Right lobe of liver (tissue), 4 donors: ENCODE results near the gene OR10A2.

Source experiments
- POLR2A ChIP-seq: fragments of 450-650 bp; IDR thresholded peaks from one replicate; pipeline ENCODE4 v1.6.1; 2017; ENCODE audit warnings: antibody characterized with exemption, mild to moderate bottlenecking
- TF ChIP-seq, protein P1 (sequence below), 4 donors: fragments of 200-600 bp in 3 of 4; fragments of 450-650 bp in 1 of 4; IDR thresholded peaks; one replicate each; pipeline versions ENCODE4 v1.5.1 to v1.8.0; 2016 to 2022; ENCODE audit warnings: antibody characterized with exemption in 4 of 4, mild to moderate bottlenecking in 2 of 4
- donor health status: DM: no; HTN: no; CAD: no.
- donor health status: DM: no; HTN: no; CAD: no.
- donor health status: DM: no; HTN: yes; CAD: no.

DNA sequence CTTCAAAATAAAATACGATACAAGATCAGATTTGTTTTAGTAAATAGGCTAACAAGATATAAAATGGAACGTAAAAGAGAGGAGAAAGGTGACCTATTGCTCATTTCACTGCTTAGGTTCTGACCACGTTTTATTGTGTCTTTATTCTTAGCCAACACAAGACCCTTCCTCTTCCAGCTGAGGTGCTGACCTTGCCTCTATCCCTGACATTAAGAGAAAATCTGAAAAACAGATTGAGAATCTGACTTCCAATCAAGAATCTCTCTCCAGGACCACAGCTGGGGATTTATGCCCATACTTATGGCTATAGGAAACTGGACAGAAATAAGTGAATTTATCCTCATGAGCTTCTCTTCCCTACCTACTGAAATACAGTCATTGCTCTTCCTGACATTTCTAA, 17.5 kb upstream of the OR10A2 start, which contains the start of gene OR10A5:
- TF ChIP-seq POLR2A: no peak
- TF ChIP-seq, protein P1, sequence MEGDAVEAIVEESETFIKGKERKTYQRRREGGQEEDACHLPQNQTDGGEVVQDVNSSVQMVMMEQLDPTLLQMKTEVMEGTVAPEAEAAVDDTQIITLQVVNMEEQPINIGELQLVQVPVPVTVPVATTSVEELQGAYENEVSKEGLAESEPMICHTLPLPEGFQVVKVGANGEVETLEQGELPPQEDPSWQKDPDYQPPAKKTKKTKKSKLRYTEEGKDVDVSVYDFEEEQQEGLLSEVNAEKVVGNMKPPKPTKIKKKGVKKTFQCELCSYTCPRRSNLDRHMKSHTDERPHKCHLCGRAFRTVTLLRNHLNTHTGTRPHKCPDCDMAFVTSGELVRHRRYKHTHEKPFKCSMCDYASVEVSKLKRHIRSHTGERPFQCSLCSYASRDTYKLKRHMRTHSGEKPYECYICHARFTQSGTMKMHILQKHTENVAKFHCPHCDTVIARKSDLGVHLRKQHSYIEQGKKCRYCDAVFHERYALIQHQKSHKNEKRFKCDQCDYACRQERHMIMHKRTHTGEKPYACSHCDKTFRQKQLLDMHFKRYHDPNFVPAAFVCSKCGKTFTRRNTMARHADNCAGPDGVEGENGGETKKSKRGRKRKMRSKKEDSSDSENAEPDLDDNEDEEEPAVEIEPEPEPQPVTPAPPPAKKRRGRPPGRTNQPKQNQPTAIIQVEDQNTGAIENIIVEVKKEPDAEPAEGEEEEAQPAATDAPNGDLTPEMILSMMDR (IDR thresholded peaks at IDR 0.05): no peak
